Spleen (tissue), 11 donors: ENCODE data around the gene FTHL17. TPM values are rescaled to one million over a fixed set of nuclear protein-coding genes. Genes with fewer than 3 reads are reported as not detected.

Experiments used
- DNase-seq: peaks from one replicate; pipeline ENCODE4 v3.0.0-alpha.2; 2020
- H3K27ac ChIP-seq, 8 donors: fragments of 200-600 bp; sonication (generic) in 7 of 8; 1 replicate in 4 of 8; 2 replicates in 4 of 8; pipeline versions ENCODE4 v1.5.0 to v1.8.0; 2016 to 2021; ENCODE audit warnings: inconsistent platforms in 4 of 8, mild to moderate bottlenecking in 4 of 8, moderate library complexity in 1 of 8
- H3K27me3 ChIP-seq, 7 donors: fragments of 200-600 bp; sonication (generic) in 6 of 7; replicated peaks in 1 of 7; 1 replicate in 4 of 7; 2 replicates in 3 of 7; pipeline versions ENCODE4 v1.5.0 to v1.8.0; 2016 to 2021; ENCODE audit warnings: inconsistent platforms in 3 of 7, mild to moderate bottlenecking in 1 of 7
- H3K36me3 ChIP-seq, 6 donors: fragments of 200-600 bp; sonication (generic) in 5 of 6; 1 replicate in 4 of 6; 2 replicates in 2 of 6; pipeline versions ENCODE4 v1.5.0 to v1.8.0; 2016 to 2021; ENCODE audit warnings: inconsistent platforms in 2 of 6
- H3K4me1 ChIP-seq, 6 donors: fragments of 200-600 bp; sonication (generic) in 5 of 6; 1 replicate in 3 of 6; 2 replicates in 3 of 6; pipeline versions ENCODE4 v1.5.0 to v1.8.0; 2016 to 2021; ENCODE audit warnings: inconsistent platforms in 3 of 6
- H3K4me3 ChIP-seq, 8 donors: fragments of 200-600 bp; sonication (generic) in 7 of 8; 1 replicate in 4 of 8; 2 replicates in 4 of 8; pipeline versions ENCODE4 v1.5.0 to v1.8.0; 2016 to 2021; ENCODE audit warnings: inconsistent platforms in 4 of 8, mild to moderate bottlenecking in 4 of 8, moderate library complexity in 2 of 8
- H3K9me3 ChIP-seq, 8 donors: fragments of 200-600 bp; sonication (generic) in 7 of 8; 1 replicate in 4 of 8; 2 replicates in 4 of 8; pipeline versions ENCODE4 v1.5.0 to v1.8.0; 2016 to 2021; ENCODE audit warnings: inconsistent platforms in 4 of 8
- POLR2A ChIP-seq, 3 donors: fragments of 450-650 bp; IDR thresholded peaks; one replicate each; pipeline ENCODE4 v1.5.1; 2017; ENCODE audit warnings: antibody characterized with exemption in 3 of 3, mild to moderate bottlenecking in 1 of 3
- POLR2AphosphoS5 ChIP-seq, 3 donors: sonication (generic); formaldehyde crosslinking; IDR thresholded peaks; one replicate each; pipeline ENCODE4 v1.5.1; 2017; ENCODE audit warnings: antibody characterized with exemption in 3 of 3
- WGBS, 5 donors: extraction: QIAGEN DNeasy Blood & Tissue Kit in 3 of 5; methylation state at CpG; one replicate each; pipeline versions ENCODE4 v1.1.5 to v1.1.7; 2013 to 2018; 5-methylcytosine and 5-hydroxymethylcytosine counted together
- intact Hi-C: fragments of 100-400 bp; cut with DNase I; formaldehyde crosslinking; loops from one replicate; pipeline ENCODE4 v1.15.0; 2023; ENCODE audit warnings: low total_unique reads
- polyA plus RNA-seq, 3 donors: library from polyadenylated mRNA; stranded (reverse); fragments of 200-250 nt; gene quantifications; one replicate each; pipeline ENCODE4 v1.2.1, GENCODE V29; 2013
- total RNA-seq, 7 donors: library from RNA; depleted of rRNA in 3 of 7; stranded (reverse); fragments of >200 nt in 3 of 7; fragmentation: NEBNext Ultra II Directional in 4 of 7; extraction: Animal tissue kit (Norgen Biotek cat#: 25700) in 4 of 7; gene quantifications; one replicate each; pipeline versions ENCODE4 v1.1.0 to v1.2.1, GENCODE V29; 2016 to 2021
- TF ChIP-seq, protein P1 (sequence below), 11 experiments: fragments of 200-600 bp in 7 of 11; fragments of 450-650 bp in 4 of 11; sonication (generic) in 4 of 11; IDR thresholded peaks in 8 of 11; conservative IDR thresholded peaks in 3 of 11; 1 replicate in 7 of 11; 2 replicates in 4 of 11; pipeline versions ENCODE4 v1.4.0 to v1.8.0; 2016 to 2021; ENCODE audit warnings: antibody characterized with exemption in 11 of 11, inconsistent platforms in 4 of 11, mild to moderate bottlenecking in 1 of 11
- donor health status: healthy with polysubstance abuse.
- donor health status: DM: no; HTN: no; CAD: no; lungs with moderate emphysema.
- donor health status: DM: no; HTN: no; CAD: no.
- donor health status: Bipolar disorder and iron deficiency.
- donor health status: healthy.
- donor health status: DM: no; HTN: no; CAD: no.
- donor health status: DM: yes; HTN: yes; CAD: no.

The FTHL17 gene
- total and polyA plus RNA-seq, 10 donors = not detected

GRCh38 chrX:31112226-31112999, 40.6 kb upstream of the FTHL17 start:
- H3K4me3 ChIP-seq = no peak overlapping the region
- WGBS, 5 donors = 60 to 75% (median 69%) methylated on average over 5 of the region's 5 CpGs
- H3K36me3 ChIP-seq = no peaks in the 10 kb centered on the region
- intact Hi-C loops = no loop called here
- no peaks in the 10 kb centered on the region for H3K27me3 ChIP-seq
- TF ChIP-seq POLR2AphosphoS5 (IDR thresholded peaks at IDR 0.05) = no peak
- TF ChIP-seq, protein P1, sequence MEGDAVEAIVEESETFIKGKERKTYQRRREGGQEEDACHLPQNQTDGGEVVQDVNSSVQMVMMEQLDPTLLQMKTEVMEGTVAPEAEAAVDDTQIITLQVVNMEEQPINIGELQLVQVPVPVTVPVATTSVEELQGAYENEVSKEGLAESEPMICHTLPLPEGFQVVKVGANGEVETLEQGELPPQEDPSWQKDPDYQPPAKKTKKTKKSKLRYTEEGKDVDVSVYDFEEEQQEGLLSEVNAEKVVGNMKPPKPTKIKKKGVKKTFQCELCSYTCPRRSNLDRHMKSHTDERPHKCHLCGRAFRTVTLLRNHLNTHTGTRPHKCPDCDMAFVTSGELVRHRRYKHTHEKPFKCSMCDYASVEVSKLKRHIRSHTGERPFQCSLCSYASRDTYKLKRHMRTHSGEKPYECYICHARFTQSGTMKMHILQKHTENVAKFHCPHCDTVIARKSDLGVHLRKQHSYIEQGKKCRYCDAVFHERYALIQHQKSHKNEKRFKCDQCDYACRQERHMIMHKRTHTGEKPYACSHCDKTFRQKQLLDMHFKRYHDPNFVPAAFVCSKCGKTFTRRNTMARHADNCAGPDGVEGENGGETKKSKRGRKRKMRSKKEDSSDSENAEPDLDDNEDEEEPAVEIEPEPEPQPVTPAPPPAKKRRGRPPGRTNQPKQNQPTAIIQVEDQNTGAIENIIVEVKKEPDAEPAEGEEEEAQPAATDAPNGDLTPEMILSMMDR (IDR thresholded peaks at IDR 0.05 in 8 of 11, conservative IDR thresholded peaks at IDR 0.05 in 3 of 11) = no peak
- no peak for TF ChIP-seq POLR2A (IDR thresholded peaks at IDR 0.05)
- H3K9me3 ChIP-seq = no peaks in the 10 kb centered on the region
- DNase-seq = no peak
- no peaks in the 10 kb centered on the region for H3K4me1 ChIP-seq
- no peak overlapping the region for H3K27ac ChIP-seq

- no peak for DNase-seq
- intact Hi-C loops = no loop called here
- no peak for TF ChIP-seq POLR2AphosphoS5 (IDR thresholded peaks at IDR 0.05)
Measured at GRCh38 chrX:31110657-31111056, 38.8 kb upstream of the FTHL17 start.

DNA sequence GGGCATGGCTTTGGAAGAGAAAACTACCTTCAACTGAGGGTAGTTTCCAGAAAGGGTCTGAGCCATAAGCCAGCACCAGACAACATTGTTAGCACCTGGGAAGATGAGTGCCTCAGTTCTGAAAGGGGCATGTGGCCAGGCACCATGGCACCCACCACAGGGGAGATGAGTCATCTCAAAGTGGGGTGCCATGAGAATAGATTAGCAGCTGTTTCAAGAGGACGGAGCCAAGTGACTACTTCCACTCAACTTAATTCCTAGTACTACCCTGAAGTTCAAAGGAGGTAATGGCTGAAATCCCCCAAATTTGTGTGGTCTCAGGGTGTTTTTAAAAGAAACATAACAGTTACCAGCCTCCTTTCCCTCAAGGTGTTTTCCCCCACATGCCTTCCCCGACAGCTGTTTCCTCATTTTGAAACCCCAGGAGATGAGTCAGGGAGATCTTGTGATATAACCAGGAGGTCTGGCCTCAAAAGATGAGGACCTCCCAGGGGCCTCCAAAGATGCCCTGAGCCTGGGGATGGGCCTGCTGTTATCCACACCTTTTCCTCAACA, 27.8 kb upstream of the FTHL17 start:
- Histone ChIP-seq H3K36me3 (no peaks in the 10 kb centered on the region), H3K9me3 (no peaks in the 10 kb centered on the region), H3K27ac (no peak overlapping the region), H3K27me3 (no peaks in the 10 kb centered on the region), H3K4me1 (no peaks in the 10 kb centered on the region), H3K4me3 (no peak overlapping the region)
- intact Hi-C loops = no loop called here
- 15 to 51% (median 39%) methylated on average over 2 of the region's 2 CpGs for WGBS, 5 donors
- TF ChIP-seq POLR2A (IDR thresholded peaks at IDR 0.05) (no peak), POLR2AphosphoS5 (IDR thresholded peaks at IDR 0.05) (no peak)
- TF ChIP-seq, protein P1 (IDR thresholded peaks at IDR 0.05 in 8 of 11, conservative IDR thresholded peaks at IDR 0.05 in 3 of 11) = no peak
- DNase-seq = no peak

More at GRCh38 chrX:31110657-31111056, 38.8 kb upstream of the FTHL17 start:
- H3K27me3 ChIP-seq = no peaks in the 10 kb centered on the region
- no peak overlapping the region for H3K27ac ChIP-seq
- no peak overlapping the region for H3K4me3 ChIP-seq
- H3K4me1 ChIP-seq = no peaks in the 10 kb centered on the region
- H3K9me3 ChIP-seq = no peaks in the 10 kb centered on the region
- 88 to 99% (median 94%) methylated on average over 6 of the region's 6 CpGs for whole genome bisulfite sequencing, 5 donors
- no peaks in the 10 kb centered on the region for H3K36me3 ChIP-seq

DNA sequence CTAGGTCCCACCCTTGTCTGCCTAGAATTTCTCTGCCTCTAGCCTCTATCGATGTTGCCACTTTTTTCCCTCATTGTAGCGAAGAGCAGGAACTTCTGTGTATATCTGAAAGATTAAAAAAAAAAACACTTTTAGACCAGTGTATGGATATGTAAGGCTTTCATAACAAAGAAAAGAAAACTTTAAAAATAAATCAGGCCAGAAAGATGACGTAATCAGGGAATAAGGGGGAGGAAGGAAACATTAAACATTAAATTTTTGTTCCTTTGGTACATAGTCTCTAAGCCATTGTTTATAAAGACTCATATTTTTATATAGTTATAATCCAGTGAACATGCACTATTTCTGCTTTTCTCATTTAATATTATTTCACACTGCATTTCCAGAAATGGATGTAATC, 26.2 kb upstream of the FTHL17 start:
- H3K27ac ChIP-seq = no peak overlapping the region
- 58 to 74% (median 70%) methylated on average over 3 of the region's 3 CpGs for WGBS, 5 donors
- intact Hi-C loops = no loop called here
- no peaks in the 10 kb centered on the region for H3K36me3 ChIP-seq
- no peak overlapping the region for H3K4me3 ChIP-seq
- no peaks in the 10 kb centered on the region for H3K27me3 ChIP-seq
- peaks cover 0 to 6% (median 0%) of the 10 kb centered on the region in 8 donors for H3K9me3 ChIP-seq
- DNase-seq = no peak
- no peaks in the 10 kb centered on the region for H3K4me1 ChIP-seq
- TF ChIP-seq POLR2AphosphoS5 (IDR thresholded peaks at IDR 0.05) = no peak
- TF ChIP-seq, protein P1 (IDR thresholded peaks at IDR 0.05 in 8 of 11, conservative IDR thresholded peaks at IDR 0.05 in 3 of 11) = no peak
- TF ChIP-seq POLR2A (IDR thresholded peaks at IDR 0.05) = no peak
